H1 (cell line): ENCODE data around the gene CEP128. TPM values are rescaled to one million over a fixed set of nuclear protein-coding genes. Genes with fewer than 3 reads are reported as not detected.

Source experiments
- CTCF ChIA-PET: fragments of 300-600 bp; sonication (Branson Sonifier 250); formaldehyde crosslinking; loops from one replicate; lab custom pipeline; 2021; ENCODE audit not compliant: partially characterized antibody; lab: Charles Lee
- POLR2A ChIA-PET: fragments of 300-600 bp; sonication (Branson Sonifier 250); formaldehyde crosslinking; loops from one replicate; lab custom pipeline; 2021; ENCODE audit warnings: inconsistent platforms; ENCODE audit not compliant: partially characterized antibody; lab: Charles Lee
- DNase-seq, 2 experiments: peaks; one replicate each; pipeline versions ENCODE4 v3.0.0 to v3.0.0-alpha.2; 2010 to 2022; ENCODE audit warnings: low spot score in 2 of 2, low read depth in 1 of 2, mixed read lengths in 1 of 2
- FAIRE-seq: peaks from 2 replicates; lab custom pipeline; 2011; peaks lifted over from hg19 to GRCh38; lab: Jason Lieb, UNC
- H2AFZ ChIP-seq: 2 replicates; pipeline ENCODE4 v1.8.1; 2012; ENCODE audit warnings: low read length, inconsistent platforms
- H2AK5ac ChIP-seq: 2 replicates; pipeline ENCODE4 v1.6.1; 2013; ENCODE audit warnings: low read depth, low read length
- H2BK120ac ChIP-seq: replicated peaks from 2 replicates; pipeline ENCODE3; 2013; ENCODE audit warnings: low read depth, low read length, inconsistent platforms
- H2BK12ac ChIP-seq: 2 replicates; pipeline ENCODE4 v1.6.1; 2013; ENCODE audit warnings: low read depth, low read length
- H2BK15ac ChIP-seq: 2 replicates; pipeline ENCODE4 v1.6.1; 2013; ENCODE audit warnings: low read length
- H2BK20ac ChIP-seq: 2 replicates; pipeline ENCODE4 v1.6.1; 2013; ENCODE audit warnings: low read length
- H2BK5ac ChIP-seq: 2 replicates; pipeline ENCODE4 v1.6.1; 2013; ENCODE audit warnings: low read depth, low read length
- H3K14ac ChIP-seq: 2 replicates; pipeline ENCODE4 v1.6.1; 2013; ENCODE audit warnings: inconsistent platforms; ENCODE audit not compliant: insufficient read length
- H3K18ac ChIP-seq: 2 replicates; pipeline ENCODE4 v1.6.1; 2013; ENCODE audit warnings: low read length; ENCODE audit errors: extremely low read depth
- H3K23ac ChIP-seq: 2 replicates; pipeline ENCODE4 v1.6.1; 2013; ENCODE audit warnings: inconsistent platforms; ENCODE audit not compliant: insufficient read length
- H3K23me2 ChIP-seq: 2 replicates; pipeline ENCODE4 v1.6.1; 2013; ENCODE audit warnings: low read depth, low read length
- H3K27ac ChIP-seq: 2 replicates; pipeline ENCODE4 v1.6.1; 2011; ENCODE audit warnings: low read depth, low read length, inconsistent platforms
- H3K27me3 ChIP-seq, 4 experiments: replicated peaks in 1 of 4; 1 replicate in 1 of 4; 2 replicates in 3 of 4; pipeline versions ENCODE4 v1.6.1 to v1.8.1; 2011 to 2013; ENCODE audit warnings: low read length in 3 of 4, mild to moderate bottlenecking in 3 of 4, inconsistent platforms in 2 of 4, mixed read lengths in 2 of 4, moderate library complexity in 1 of 4; ENCODE audit not compliant: control insufficient read depth in 3 of 4, insufficient read depth in 3 of 4; ENCODE audit errors: extremely low read depth in 1 of 4
- H3K36me3 ChIP-seq, 4 experiments: 2 replicates each; pipeline versions ENCODE4 v1.6.1 to v1.8.1; 2011 to 2013; ENCODE audit warnings: mild to moderate bottlenecking in 4 of 4, low read length in 3 of 4, moderate library complexity in 2 of 4, control low read depth in 1 of 4, inconsistent platforms in 1 of 4; ENCODE audit not compliant: insufficient read depth in 4 of 4, control insufficient read depth in 2 of 4
- H3K4ac ChIP-seq: replicated peaks from 2 replicates; pipeline ENCODE3; 2013; ENCODE audit warnings: low read length, low read depth, mixed read lengths, inconsistent platforms; ENCODE audit not compliant: insufficient read length
- H3K4me1 ChIP-seq, 4 experiments: replicated peaks in 1 of 4; 1 replicate in 1 of 4; 2 replicates in 3 of 4; pipeline versions ENCODE4 v1.6.1 to v1.8.1; 2011 to 2013; ENCODE audit warnings: low read length in 3 of 4, inconsistent platforms in 2 of 4, mixed read lengths in 1 of 4; ENCODE audit not compliant: insufficient read depth in 4 of 4, control insufficient read depth in 3 of 4
- H3K4me2 ChIP-seq, 2 experiments: 2 replicates each; pipeline versions ENCODE4 v1.6.1 to v1.8.1; 2011 to 2013; ENCODE audit warnings: low read depth in 2 of 2, low read length in 2 of 2, control low read depth in 1 of 2, inconsistent platforms in 1 of 2, mild to moderate bottlenecking in 1 of 2; ENCODE audit not compliant: insufficient read depth in 1 of 2
- H3K4me3 ChIP-seq, 4 experiments: fragments of 200-600, 300-600 bp in 1 of 4; sonication (generic), shearing (Covaris generic), sonication (Bioruptor Twin) in 1 of 4; 2 replicates each; pipeline versions ENCODE4 v1.5.1 to v1.8.1; 2011 to 2016; ENCODE audit warnings: low read length in 4 of 4, low read depth in 3 of 4, control low read depth in 2 of 4, inconsistent platforms in 2 of 4, mild to moderate bottlenecking in 2 of 4, mixed read lengths in 1 of 4, moderate library complexity in 1 of 4; ENCODE audit not compliant: insufficient read depth in 2 of 4; ENCODE audit errors: extremely low read depth in 1 of 4
- H3K56ac ChIP-seq: replicated peaks from 2 replicates; pipeline ENCODE3; 2013; ENCODE audit warnings: low read depth, mild to moderate bottlenecking, mixed read lengths, low read length, inconsistent platforms; ENCODE audit not compliant: insufficient read length
- H3K79me1 ChIP-seq: 2 replicates; pipeline ENCODE4 v1.6.1; 2013; ENCODE audit warnings: low read depth, low read length, control low read depth
- H3K79me2 ChIP-seq, 2 experiments: 2 replicates each; pipeline versions ENCODE4 v1.6.1 to v1.8.1; 2012 to 2013; ENCODE audit warnings: low read length in 2 of 2, mild to moderate bottlenecking in 2 of 2, inconsistent platforms in 1 of 2; ENCODE audit not compliant: insufficient read depth in 2 of 2, control insufficient read depth in 1 of 2
- H3K9ac ChIP-seq, 4 experiments: replicated peaks in 1 of 4; 1 replicate in 1 of 4; 2 replicates in 3 of 4; pipeline versions ENCODE4 v1.6.1 to v1.8.1; 2011 to 2013; ENCODE audit warnings: low read depth in 3 of 4, low read length in 3 of 4, control low read depth in 2 of 4, mild to moderate bottlenecking in 2 of 4, moderate library complexity in 2 of 4, inconsistent platforms in 1 of 4; ENCODE audit errors: extremely low read depth in 1 of 4
- H3K9me3 ChIP-seq, 2 experiments: 2 replicates each; pipeline versions ENCODE4 v1.6.1 to v1.8.1; 2012 to 2013; ENCODE audit warnings: mild to moderate bottlenecking in 2 of 2, moderate library complexity in 2 of 2, control low read depth in 1 of 2, inconsistent platforms in 1 of 2, low read depth in 1 of 2, low read length in 1 of 2, mixed read lengths in 1 of 2; ENCODE audit not compliant: insufficient read depth in 2 of 2
- H4K20me1 ChIP-seq, 2 experiments: replicated peaks in 1 of 2; 2 replicates each; pipeline versions ENCODE3 to v1.8.1; 2011 to 2013; ENCODE audit warnings: inconsistent platforms in 2 of 2, low read length in 2 of 2, mild to moderate bottlenecking in 1 of 2; ENCODE audit not compliant: insufficient read depth in 2 of 2, control insufficient read depth in 1 of 2
- H4K5ac ChIP-seq: 2 replicates; pipeline ENCODE4 v1.6.1; 2013; ENCODE audit warnings: low read length, low read depth, mixed read lengths, inconsistent platforms; ENCODE audit not compliant: insufficient read length
- H4K8ac ChIP-seq: 2 replicates; pipeline ENCODE4 v1.8.0; 2013; ENCODE audit warnings: mild to moderate bottlenecking, moderate library complexity, low read length, inconsistent platforms; ENCODE audit not compliant: insufficient read depth; ENCODE audit errors: extremely low read depth
- H4K91ac ChIP-seq: replicated peaks from 2 replicates; pipeline ENCODE3; 2013; ENCODE audit warnings: low read length, mixed read lengths, inconsistent platforms; ENCODE audit not compliant: insufficient read length
- BRCA1 ChIP-seq: IDR thresholded peaks from 2 replicates; pipeline ENCODE4 v1.6.1; 2012; ENCODE audit warnings: low read depth, low read length, improper control_type of control experiment
- CBX5 ChIP-seq: fragments of 300-800, 300-1000 bp; sonication (generic); IDR thresholded peaks from 2 replicates; pipeline ENCODE4 v1.7.1; 2016; ENCODE audit warnings: antibody characterized with exemption, low read length, low read depth
- CBX8 ChIP-seq: fragments of 300-800, 300-1000 bp; sonication (generic); IDR thresholded peaks from 2 replicates; pipeline ENCODE4 v1.7.1; 2016; ENCODE audit warnings: low read depth, low read length, borderline replicate concordance
- CREB1 ChIP-seq: IDR thresholded peaks from 2 replicates; pipeline ENCODE4 v1.6.1; 2012; ENCODE audit warnings: inconsistent platforms
- EGR1 ChIP-seq: IDR thresholded peaks from 2 replicates; pipeline ENCODE4 v1.6.1; 2011; ENCODE audit warnings: low read depth, low read length, borderline replicate concordance
- HDAC2 ChIP-seq, 2 experiments: fragments of 300-600 bp in 1 of 2; sonication (generic) in 1 of 2; IDR thresholded peaks; 2 replicates each; pipeline ENCODE4 v1.6.1; 2011 to 2012; ENCODE audit warnings: low read depth in 2 of 2, low read length in 2 of 2, mild to moderate bottlenecking in 2 of 2, moderate library complexity in 2 of 2, borderline replicate concordance in 1 of 2, inconsistent platforms in 1 of 2
- KDM4A ChIP-seq: IDR thresholded peaks from one replicate; pipeline ENCODE4 v1.7.1; 2012; ENCODE audit warnings: low read depth, mild to moderate bottlenecking, moderate library complexity, low read length, inconsistent platforms; ENCODE audit not compliant: severe bottlenecking
- NRF1 ChIP-seq: IDR thresholded peaks from 2 replicates; pipeline ENCODE4 v1.6.1; 2011; ENCODE audit warnings: mild to moderate bottlenecking, low read depth, low read length, improper control_type of control experiment
- POLR2AphosphoS5 ChIP-seq: IDR thresholded peaks from 2 replicates; pipeline ENCODE4 v1.6.1; 2011; ENCODE audit warnings: low read depth, low read length
- RXRA ChIP-seq: IDR thresholded peaks from 2 replicates; pipeline ENCODE4 v1.6.1; 2011; ENCODE audit warnings: low read depth, mild to moderate bottlenecking, low read length, moderate library complexity; ENCODE audit not compliant: insufficient read depth
- SRF ChIP-seq: IDR thresholded peaks from 2 replicates; pipeline ENCODE4 v1.6.1; 2011; ENCODE audit warnings: mild to moderate bottlenecking, low read depth, low read length, moderate library complexity
- TAF1 ChIP-seq: IDR thresholded peaks from 2 replicates; pipeline ENCODE4 v1.6.1; 2011; ENCODE audit warnings: mild to moderate bottlenecking, low read depth, low read length
- TBP ChIP-seq: IDR thresholded peaks from 2 replicates; pipeline ENCODE4 v1.6.1; 2011; ENCODE audit warnings: low read depth, low read length, improper control_type of control experiment
- polyA plus RNA-seq, 7 experiments: library from polyadenylated mRNA; depleted of rRNA in 3 of 7; stranded (reverse) in 5 of 7; unstranded in 2 of 7; fragments of >200 nt in 5 of 7; fragments of 200-250 nt in 2 of 7; gene quantifications; 1 replicate in 5 of 7; 2 replicates in 1 of 7; 4 replicates in 1 of 7; pipeline versions ENCODE4 v1.2.1 to v1.2.3, GENCODE V29; 2011 to 2013; ENCODE audit warnings: missing spikeins in 2 of 7, mixed read lengths in 2 of 7
- total RNA-seq: library from RNA; stranded (reverse); fragmentation: NEBNext Ultra II Directional; extraction: Animal tissue kit (Norgen Biotek cat#: 25700); gene quantifications from 2 replicates; pipeline ENCODE4 v1.2.1, GENCODE V29; 2021
- TF ChIP-seq, protein P1 (sequence below): IDR thresholded peaks from 2 replicates; pipeline ENCODE4 v1.6.1; 2012; ENCODE audit warnings: inconsistent platforms

Gene CEP128
- total and polyA plus RNA-seq, 2 of the 8 experiments (the other 6 are each of a cell fraction or from before 2014, with no cell fraction given) = 1.9 to 17.0 TPM

- ChIA-PET CTCF (interaction anchor here (0.8 kb wide), 1 partner anchor 119 kb away, joined by 3 read pairs; no protein-coding TSS in a partner anchor), POLR2A (no interaction called here)
- Histone ChIP-seq H4K8ac (no peak overlapping the region), H2BK120ac (no peak overlapping the region), H3K9ac (no peak overlapping the region), H2BK12ac (no peak overlapping the region), H2BK15ac (no peak overlapping the region), H2AFZ (no peak overlapping the region), H3K56ac (no peak overlapping the region), H2BK5ac (no peak overlapping the region), H3K27me3 (no peaks in the 10 kb centered on the region), H2AK5ac (no peak overlapping the region), H3K36me3 (no peaks in the 10 kb centered on the region), H4K20me1 (no peaks in the 10 kb centered on the region), H3K23me2 (no peaks in the 10 kb centered on the region), H4K5ac (no peak overlapping the region), H3K9me3 (no peaks in the 10 kb centered on the region), H4K91ac (no peak overlapping the region), H3K14ac (no peak overlapping the region), H3K4me2 (no peak overlapping the region), H3K4me3 (no peak overlapping the region), H3K23ac (no peak overlapping the region), H3K4ac (no peak overlapping the region), H3K18ac (no peak overlapping the region), H3K79me2 (no peaks in the 10 kb centered on the region), H3K79me1 (no peaks in the 10 kb centered on the region), H2BK20ac (no peak overlapping the region), H3K27ac (no peak overlapping the region), H3K4me1 (no peaks in the 10 kb centered on the region)
- DNase-seq = no peak
- no peak for FAIRE-seq
- TF ChIP-seq KDM4A = no peak
- no peak for TF ChIP-seq SRF
- no peak for TF ChIP-seq CBX5
- TF ChIP-seq CBX8 = no peak
- TF ChIP-seq POLR2AphosphoS5 = no peak
- TF ChIP-seq BRCA1 = no peak
- TF ChIP-seq TBP = no peak
- TF ChIP-seq EGR1 = no peak
- no peak for TF ChIP-seq TAF1
- no peak for TF ChIP-seq HDAC2 (IDR thresholded peaks at IDR 0.05; ENCODE audit: borderline replicate concordance in 1 of 2, low read depth in 2 of 2, low read length in 2 of 2)
- TF ChIP-seq NRF1 = no peak
- no peak for TF ChIP-seq RXRA
- TF ChIP-seq, protein P1, sequence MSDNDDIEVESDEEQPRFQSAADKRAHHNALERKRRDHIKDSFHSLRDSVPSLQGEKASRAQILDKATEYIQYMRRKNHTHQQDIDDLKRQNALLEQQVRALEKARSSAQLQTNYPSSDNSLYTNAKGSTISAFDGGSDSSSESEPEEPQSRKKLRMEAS = no peak
- no peak for TF ChIP-seq CREB1
These were observed 417.9 kb downstream of the CEP128 start for GRCh38 chr14:80523518-80524117.
